Measurements from ENCODE around the gene ZDHHC8. TPM values are rescaled to one million over a fixed set of nuclear protein-coding genes. Genes with fewer than 3 reads are reported as not detected.

The ZDHHC8 gene
- 11.6 and 21.2 TPM in 2 replicates for total RNA-seq

GRCh38 chr22:20131597-20131858 is at the start of gene ZDHHC8:
TSS of gene ZDHHC8 (plus strand) at chr22:20131804. CDS start at chr22:20131948, 144 bp downstream.

GRCh38 chr22:20115691-20116375 is 15.8 kb upstream of the ZDHHC8 start, which contains the start of gene RANBP1:
TSS of gene RANBP1 (plus strand) at chr22:20116104. CDS start at chr22:20116185, 81 bp downstream.

GRCh38 chr22:20116951-20117632 is 14.5 kb upstream of the ZDHHC8 start, which contains the start of gene TRMT2A:
TSS of gene TRMT2A (minus strand) at chr22:20117226. CDS start at chr22:20116906, 320 bp downstream.

GRCh38 chr22:20150381-20151275 is 19.0 kb downstream of the ZDHHC8 start, which contains the start of gene CCDC188:
TSS of gene CCDC188 (minus strand) at chr22:20151055. CDS start at chr22:20150986, 69 bp downstream.

Other genes with a start within 250 kb of the ZDHHC8 start
- gene COMT, start 190.0 kb upstream of the ZDHHC8 start, total RNA-seq: 194 and 410 TPM in 2 replicates
- 16.5 and 28.5 TPM in 2 replicates for gene TXNRD2, start 190.0 kb upstream of the ZDHHC8 start, total RNA-seq
- gene ARVCF, start 115.0 kb upstream of the ZDHHC8 start, total RNA-seq: 10.3 and 16.4 TPM in 2 replicates
- 42.6 and 62.0 TPM in 2 replicates for gene TANGO2, start 110.7 kb upstream of the ZDHHC8 start, total RNA-seq
- gene DGCR8, start 51.6 kb upstream of the ZDHHC8 start, total RNA-seq: 19.5 and 23.3 TPM in 2 replicates
- 132 and 263 TPM in 2 replicates for gene RANBP1, start 15.7 kb upstream of the ZDHHC8 start, total RNA-seq
- 35.2 and 56.6 TPM in 2 replicates for gene TRMT2A, start 14.6 kb upstream of the ZDHHC8 start, total RNA-seq
- 0.15 TPM in 1 of 2 replicates, not detected in the other for gene CCDC188, start 19.3 kb downstream of the ZDHHC8 start, total RNA-seq
- 0.15 and 0.33 TPM in 2 replicates for gene RTN4R, start 136.5 kb downstream of the ZDHHC8 start, total RNA-seq
- 63.5 and 74.2 TPM in 2 replicates for gene DGCR6L, start 188.3 kb downstream of the ZDHHC8 start, total RNA-seq